Adrenal gland (tissue), 5 donors: ENCODE data around the gene USF2.

Experiments used
- POLR2A ChIP-seq, 2 donors: fragments of 450-650 bp; IDR thresholded peaks; one replicate each; pipeline ENCODE4 v1.6.1; 2017; ENCODE audit warnings: antibody characterized with exemption in 2 of 2, mild to moderate bottlenecking in 2 of 2, moderate library complexity in 1 of 2
- TF ChIP-seq, protein P1 (sequence below), 6 experiments: fragments of 450-650 bp in 4 of 6; fragments of 200-600 bp in 2 of 6; sonication (generic) in 1 of 6; IDR thresholded peaks; 1 replicate in 5 of 6; 2 replicates in 1 of 6; pipeline versions ENCODE4 v1.5.1 to v1.8.0; 2016 to 2021; ENCODE audit warnings: antibody characterized with exemption in 6 of 6, mild to moderate bottlenecking in 2 of 6, moderate library complexity in 1 of 6
- donor health status: DM: no; HTN: no; CAD: no.

DNA sequence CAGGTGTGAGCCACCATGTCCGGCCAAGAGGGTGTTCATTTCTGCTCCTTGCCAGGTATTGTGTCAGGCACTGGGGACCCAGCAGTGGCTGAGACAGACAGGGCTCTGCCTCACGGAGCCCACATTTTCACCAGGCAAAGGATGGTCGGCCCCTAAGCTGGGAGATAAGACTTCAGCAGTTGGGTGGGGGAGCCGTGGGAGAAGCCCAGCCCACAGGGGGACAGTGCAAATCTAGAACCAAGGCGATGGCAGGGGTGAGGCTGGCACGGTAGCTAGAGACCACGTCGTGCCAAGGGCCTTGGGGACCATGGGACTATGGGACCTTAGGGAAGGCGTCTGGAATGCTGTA is 11.7 kb upstream of the USF2 start:
- TF ChIP-seq, protein P1, sequence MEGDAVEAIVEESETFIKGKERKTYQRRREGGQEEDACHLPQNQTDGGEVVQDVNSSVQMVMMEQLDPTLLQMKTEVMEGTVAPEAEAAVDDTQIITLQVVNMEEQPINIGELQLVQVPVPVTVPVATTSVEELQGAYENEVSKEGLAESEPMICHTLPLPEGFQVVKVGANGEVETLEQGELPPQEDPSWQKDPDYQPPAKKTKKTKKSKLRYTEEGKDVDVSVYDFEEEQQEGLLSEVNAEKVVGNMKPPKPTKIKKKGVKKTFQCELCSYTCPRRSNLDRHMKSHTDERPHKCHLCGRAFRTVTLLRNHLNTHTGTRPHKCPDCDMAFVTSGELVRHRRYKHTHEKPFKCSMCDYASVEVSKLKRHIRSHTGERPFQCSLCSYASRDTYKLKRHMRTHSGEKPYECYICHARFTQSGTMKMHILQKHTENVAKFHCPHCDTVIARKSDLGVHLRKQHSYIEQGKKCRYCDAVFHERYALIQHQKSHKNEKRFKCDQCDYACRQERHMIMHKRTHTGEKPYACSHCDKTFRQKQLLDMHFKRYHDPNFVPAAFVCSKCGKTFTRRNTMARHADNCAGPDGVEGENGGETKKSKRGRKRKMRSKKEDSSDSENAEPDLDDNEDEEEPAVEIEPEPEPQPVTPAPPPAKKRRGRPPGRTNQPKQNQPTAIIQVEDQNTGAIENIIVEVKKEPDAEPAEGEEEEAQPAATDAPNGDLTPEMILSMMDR (IDR thresholded peaks at IDR 0.05) = no peak
- no peak for TF ChIP-seq POLR2A (IDR thresholded peaks at IDR 0.05)
